Upper lobe of left lung (tissue), 6 donors: Measurements from ENCODE around the gene TMX1. TPM values are rescaled to one million over a fixed set of nuclear protein-coding genes. Genes with fewer than 3 reads are reported as not detected.

Experiments
- ATAC-seq, 2 donors: fragments of 200-7000 bp; cut with Tn5 transposase; one replicate each; pipeline ENCODE4 v1.9.1; 2022; ENCODE audit warnings: mild to moderate bottlenecking in 2 of 2, moderate library complexity in 2 of 2; ENCODE audit not compliant: low FRiP score in 2 of 2
- DNase-seq, 2 donors: peaks; one replicate each; pipeline ENCODE4 v3.0.0-alpha.2; 2019 to 2020
- H3K27ac ChIP-seq, 4 donors: fragments of 200-600 bp; sonication (generic); one replicate each; pipeline ENCODE4 v1.5.1; 2016 to 2019
- H3K27me3 ChIP-seq, 4 donors: fragments of 200-600 bp; sonication (generic); one replicate each; pipeline ENCODE4 v1.5.1; 2017 to 2019
- H3K36me3 ChIP-seq, 4 donors: fragments of 200-600 bp; sonication (generic); one replicate each; pipeline ENCODE4 v1.5.1; 2016 to 2019
- H3K4me1 ChIP-seq, 4 donors: fragments of 200-600 bp; sonication (generic); one replicate each; pipeline ENCODE4 v1.5.1; 2018 to 2019
- H3K4me3 ChIP-seq, 4 donors: fragments of 200-600 bp; sonication (generic); one replicate each; pipeline ENCODE4 v1.5.1; 2017 to 2019; ENCODE audit warnings: mild to moderate bottlenecking in 2 of 4, moderate library complexity in 1 of 4
- H3K9me3 ChIP-seq, 4 donors: fragments of 200-600 bp; sonication (generic); one replicate each; pipeline ENCODE4 v1.5.1; 2018 to 2019
- CTCF ChIP-seq, 6 experiments: fragments of 450-650 bp in 4 of 6; fragments of 200-600 bp in 2 of 6; sonication (generic) in 2 of 6; IDR thresholded peaks; one replicate each; pipeline ENCODE4 v1.5.1; 2016 to 2019; ENCODE audit warnings: antibody characterized with exemption in 6 of 6
- EP300 ChIP-seq, 4 donors: sonication (generic); formaldehyde crosslinking; IDR thresholded peaks; one replicate each; pipeline ENCODE4 v1.5.1; 2017; ENCODE audit warnings: antibody characterized with exemption in 4 of 4, control low read depth in 2 of 4
- POLR2A ChIP-seq, 4 donors: fragments of 450-650 bp; IDR thresholded peaks; one replicate each; pipeline ENCODE4 v1.5.1; 2016 to 2017; ENCODE audit warnings: antibody characterized with exemption in 4 of 4, mild to moderate bottlenecking in 2 of 4
- POLR2AphosphoS5 ChIP-seq, 2 donors: sonication (generic); formaldehyde crosslinking; IDR thresholded peaks; one replicate each; pipeline ENCODE4 v1.5.1; 2017; ENCODE audit warnings: antibody characterized with exemption in 2 of 2
- WGBS, 2 donors: methylation state at CpG; one replicate each; pipeline ENCODE4 v1.1.5; 2017 to 2018; 5-methylcytosine and 5-hydroxymethylcytosine counted together
- total RNA-seq, 6 donors: library from RNA; depleted of rRNA in 4 of 6; stranded (reverse); fragments of >200 nt in 4 of 6; gene quantifications; one replicate each; pipeline versions ENCODE4 v1.1.0 to v1.2.1, GENCODE V29; 2016 to 2021
- donor health status: DM: no; HTN: no; CAD: no; lungs with moderate emphysema.
- donor health status: DM: no; HTN: yes; CAD: no; lungs with severe emphysema.

The TMX1 gene
- total RNA-seq, 6 donors from 2014 or later, result 9.7 to 34.3 (median 29.1) TPM

DNA sequence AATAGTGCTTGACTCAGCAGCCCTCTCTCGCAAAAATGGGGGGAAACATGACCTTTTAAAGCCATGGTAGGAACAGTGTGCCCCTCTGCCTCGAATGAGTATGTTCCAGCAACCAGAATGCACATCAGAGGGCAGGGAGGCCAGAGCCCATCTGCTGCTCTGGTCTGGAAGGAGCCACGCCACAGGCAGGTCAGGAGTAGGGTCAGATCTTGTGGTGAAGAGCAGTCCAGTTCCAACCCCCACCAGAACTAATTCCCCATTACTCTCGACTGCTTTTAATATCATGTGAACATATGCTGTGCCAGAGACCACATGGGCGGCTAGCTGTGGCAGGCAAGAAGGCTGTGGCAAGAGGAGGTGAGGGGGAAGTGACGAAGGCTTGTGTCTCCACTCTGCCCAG, 34.6 kb upstream of the TMX1 start:
- no peak for ATAC-seq
- DNase-seq, result no peak
- 75 to 83% methylated on average over 4 to 6 of the region's 6 CpGs for WGBS, 2 donors

DNA sequence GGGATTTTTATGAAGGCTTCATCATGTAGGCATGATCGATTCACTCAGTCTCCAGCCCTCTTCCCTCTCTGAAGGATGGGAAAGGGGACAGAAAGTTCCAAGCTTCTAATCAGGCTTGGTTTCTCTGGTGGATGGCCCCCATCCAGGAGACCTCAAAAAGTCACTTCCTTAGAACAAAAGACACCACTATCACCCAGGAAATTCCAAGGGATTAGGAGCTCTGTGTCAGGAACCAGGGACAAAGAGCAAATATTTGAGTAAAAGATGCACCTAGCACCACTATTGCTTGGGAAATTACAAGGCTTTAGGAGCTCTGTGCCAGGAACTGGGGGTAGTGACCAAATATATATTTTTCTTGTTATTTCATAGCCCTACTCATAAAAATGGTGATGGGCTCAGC, 33.6 kb upstream of the TMX1 start:
- no peaks in the 10 kb centered on the region for H3K27me3 ChIP-seq
- no peaks in the 10 kb centered on the region for H3K4me1 ChIP-seq
- no peaks in the 10 kb centered on the region for H3K9me3 ChIP-seq
- ATAC-seq (no peak), DNase-seq (no peak)
- WGBS, 2 donors, result 90 to 100% methylated on average over 1 of the region's 1 CpG
- TF ChIP-seq CTCF (IDR thresholded peaks at IDR 0.05) (no peak), POLR2A (IDR thresholded peaks at IDR 0.05) (no peak), POLR2AphosphoS5 (IDR thresholded peaks at IDR 0.05) (no peak), EP300 (IDR thresholded peaks at IDR 0.05) (no peak)
- H3K36me3 ChIP-seq, result no peaks in the 10 kb centered on the region
- H3K27ac ChIP-seq, result no peak overlapping the region
- H3K4me3 ChIP-seq, result no peak overlapping the region

More for the DNA sequence above, 34.6 kb upstream of the TMX1 start:
- Histone ChIP-seq H3K27ac (no peak overlapping the region), H3K9me3 (no peaks in the 10 kb centered on the region), H3K4me3 (no peak overlapping the region), H3K4me1 (no peaks in the 10 kb centered on the region), H3K36me3 (no peaks in the 10 kb centered on the region), H3K27me3 (no peaks in the 10 kb centered on the region)
- TF ChIP-seq CTCF (IDR thresholded peaks at IDR 0.05), result no peak
- TF ChIP-seq POLR2AphosphoS5 (IDR thresholded peaks at IDR 0.05), result no peak
- TF ChIP-seq EP300 (IDR thresholded peaks at IDR 0.05), result no peak
- TF ChIP-seq POLR2A (IDR thresholded peaks at IDR 0.05), result no peak

DNA sequence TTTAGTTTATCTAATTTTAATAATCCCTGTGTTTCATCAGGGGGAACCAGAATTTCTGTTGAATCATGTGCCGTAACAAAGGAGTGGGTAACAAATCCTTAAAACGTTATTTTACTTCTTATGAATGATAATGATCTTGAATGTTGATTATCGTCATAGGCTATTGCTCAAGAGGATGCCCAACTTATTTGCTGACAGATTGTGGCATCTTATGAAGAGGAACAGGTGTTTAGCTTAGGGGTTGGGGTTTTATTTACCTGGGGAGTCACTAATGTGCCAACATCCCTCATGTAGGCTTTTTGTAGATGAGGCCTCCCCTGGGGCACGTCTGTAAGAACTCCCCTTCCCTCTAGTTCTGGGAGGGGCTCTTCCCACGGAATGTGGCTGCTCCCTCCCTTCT, 32.4 kb upstream of the TMX1 start:
- Histone ChIP-seq H3K27ac (no peak overlapping the region), H3K9me3 (no peaks in the 10 kb centered on the region), H3K36me3 (no peaks in the 10 kb centered on the region), H3K27me3 (no peaks in the 10 kb centered on the region), H3K4me3 (no peak overlapping the region), H3K4me1 (no peaks in the 10 kb centered on the region)
- WGBS, 2 donors, result 52 to 53% methylated on average over 5 of the region's 5 CpGs
- TF ChIP-seq POLR2A (IDR thresholded peaks at IDR 0.05) (no peak), CTCF (IDR thresholded peaks at IDR 0.05) (no peak), POLR2AphosphoS5 (IDR thresholded peaks at IDR 0.05) (no peak), EP300 (IDR thresholded peaks at IDR 0.05) (no peak)
- no peak for ATAC-seq
- DNase-seq, result no peak

DNA sequence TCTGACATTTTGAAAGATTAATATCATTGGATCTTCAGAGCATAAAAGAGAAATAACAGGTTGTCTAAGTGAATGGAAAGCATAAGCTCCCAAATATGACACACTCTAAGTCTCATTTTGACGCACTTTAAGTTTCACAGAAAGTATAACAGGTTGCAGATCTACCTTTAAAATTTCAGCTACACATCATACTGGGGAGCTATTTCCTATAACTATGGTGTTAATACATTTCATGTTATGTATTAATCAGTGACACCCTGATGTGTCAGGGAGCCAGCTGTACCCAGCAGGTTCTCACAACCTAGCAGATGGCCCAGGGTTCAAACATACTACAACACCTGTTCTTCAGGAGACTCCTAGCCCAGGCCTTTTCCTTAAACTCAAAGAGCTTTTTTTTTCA, 31.1 kb upstream of the TMX1 start:
- no peaks in the 10 kb centered on the region for H3K27me3 ChIP-seq
- no peaks in the 10 kb centered on the region for H3K9me3 ChIP-seq
- DNase-seq (no peak), ATAC-seq (no peak)
- no peaks in the 10 kb centered on the region for H3K36me3 ChIP-seq
- no peaks in the 10 kb centered on the region for H3K4me1 ChIP-seq
- no peak overlapping the region for H3K4me3 ChIP-seq
- TF ChIP-seq POLR2AphosphoS5 (IDR thresholded peaks at IDR 0.05) (no peak), EP300 (IDR thresholded peaks at IDR 0.05) (no peak), POLR2A (IDR thresholded peaks at IDR 0.05) (no peak), CTCF (IDR thresholded peaks at IDR 0.05) (no peak)
- WGBS, 2 donors, result 76 to 92% methylated on average over 1 of the region's 1 CpG
- H3K27ac ChIP-seq, result no peak overlapping the region

- TF ChIP-seq CTCF (IDR thresholded peaks at IDR 0.05) (no peak), POLR2AphosphoS5 (IDR thresholded peaks at IDR 0.05) (no peak), POLR2A (IDR thresholded peaks at IDR 0.05) (no peak), EP300 (IDR thresholded peaks at IDR 0.05) (no peak)
- Histone ChIP-seq H3K4me1 (no peaks in the 10 kb centered on the region), H3K4me3 (no peak overlapping the region), H3K27ac (no peak overlapping the region), H3K9me3 (no peaks in the 10 kb centered on the region), H3K27me3 (no peaks in the 10 kb centered on the region), H3K36me3 (no peaks in the 10 kb centered on the region)
- ATAC-seq (no peak), DNase-seq (no peak)
- WGBS, 2 donors, result 65 to 73% methylated on average over 1 of the region's 1 CpG
These were observed 30.6 kb upstream of the TMX1 start for GRCh38 chr14:51209457-51209856.
